Psoas muscle (tissue), 8 donors: ENCODE measurements around the gene BBLN. TPM values are rescaled to one million over a fixed set of nuclear protein-coding genes. Genes with fewer than 3 reads are reported as not detected.

Source experiments
- ATAC-seq, 4 donors: fragments of 200-7000 bp; cut with Tn5 transposase; one replicate each; pipeline ENCODE4 v1.9.1; 2020; ENCODE audit warnings: moderate library complexity in 3 of 4, mild to moderate bottlenecking in 2 of 4
- DNase-seq, 2 donors: peaks; one replicate each; pipeline ENCODE4 v3.0.0-alpha.2; 2020
- H3K27ac ChIP-seq: fragments of 200-600 bp; one replicate; pipeline ENCODE4 v1.8.0; 2022
- H3K27me3 ChIP-seq, 3 donors: fragments of 200-600 bp in 1 of 3; one replicate each; pipeline versions ENCODE4 v1.6.1 to v1.8.0; 2013 to 2022; ENCODE audit warnings: low read length in 2 of 3, mild to moderate bottlenecking in 2 of 3, moderate library complexity in 1 of 3; ENCODE audit not compliant: insufficient read depth in 3 of 3
- H3K36me3 ChIP-seq, 2 donors: fragments of 200-600 bp in 1 of 2; one replicate each; pipeline versions ENCODE4 v1.6.1 to v1.8.0; 2013 to 2022; ENCODE audit warnings: low read depth in 1 of 2, mild to moderate bottlenecking in 1 of 2, moderate library complexity in 1 of 2; ENCODE audit not compliant: insufficient read depth in 1 of 2
- H3K4me1 ChIP-seq: fragments of 200-600 bp; one replicate; pipeline ENCODE4 v1.8.0; 2022
- H3K4me3 ChIP-seq: fragments of 200-600 bp; one replicate; pipeline ENCODE4 v1.8.0; 2022; ENCODE audit warnings: mild to moderate bottlenecking
- H3K9me3 ChIP-seq: fragments of 200-600 bp; one replicate; pipeline ENCODE4 v1.8.0; 2022
- WGBS, 3 donors: extraction: QIAGEN DNeasy Blood & Tissue Kit; methylation state at CpG; one replicate each; pipeline versions ENCODE4 v1.1.6 to v1.1.7; 2013; 5-methylcytosine and 5-hydroxymethylcytosine counted together
- intact Hi-C, 2 donors: fragments of 100-400 bp; cut with DNase I; formaldehyde crosslinking; loops; one replicate each; pipeline versions ENCODE4 v1.11.0 to v1.14.2; 2022
- polyA plus RNA-seq, 3 donors: library from polyadenylated mRNA; stranded (reverse); fragments of 200-250 nt; gene quantifications; one replicate each; pipeline ENCODE4 v1.2.3, GENCODE V29; 2013
- total RNA-seq, 4 donors: library from RNA; stranded (reverse); fragmentation: NEBNext Ultra II Directional in 2 of 4; extraction: Animal tissue kit (Norgen Biotek cat#: 25700) in 2 of 4; gene quantifications; one replicate each; pipeline versions ENCODE4 v1.2.1 to v1.2.4, GENCODE V29; 2021 to 2023
- TF ChIP-seq, protein P1 (sequence below): fragments of 200-600 bp; IDR thresholded peaks from one replicate; pipeline ENCODE4 v1.8.0; 2022; ENCODE audit warnings: antibody characterized with exemption
- donor health status: healthy with polysubstance abuse.
- donor health status: DM: no; HTN: no; CAD: no; lungs with moderate emphysema.
- donor health status: Bipolar disorder and iron deficiency.
- donor health status: healthy.
- donor health status: DM: yes; HTN: yes; CAD: no.
- donor health status: DM: no; HTN: no; CAD: no.
- donor health status: DM: no; HTN: no; CAD: no.
- donor health status: DM: yes; HTN: yes; CAD: no.

BBLN gene
- total and polyA plus RNA-seq, 7 donors: 14.0 to 36.2 (median 21.3) TPM

DNA sequence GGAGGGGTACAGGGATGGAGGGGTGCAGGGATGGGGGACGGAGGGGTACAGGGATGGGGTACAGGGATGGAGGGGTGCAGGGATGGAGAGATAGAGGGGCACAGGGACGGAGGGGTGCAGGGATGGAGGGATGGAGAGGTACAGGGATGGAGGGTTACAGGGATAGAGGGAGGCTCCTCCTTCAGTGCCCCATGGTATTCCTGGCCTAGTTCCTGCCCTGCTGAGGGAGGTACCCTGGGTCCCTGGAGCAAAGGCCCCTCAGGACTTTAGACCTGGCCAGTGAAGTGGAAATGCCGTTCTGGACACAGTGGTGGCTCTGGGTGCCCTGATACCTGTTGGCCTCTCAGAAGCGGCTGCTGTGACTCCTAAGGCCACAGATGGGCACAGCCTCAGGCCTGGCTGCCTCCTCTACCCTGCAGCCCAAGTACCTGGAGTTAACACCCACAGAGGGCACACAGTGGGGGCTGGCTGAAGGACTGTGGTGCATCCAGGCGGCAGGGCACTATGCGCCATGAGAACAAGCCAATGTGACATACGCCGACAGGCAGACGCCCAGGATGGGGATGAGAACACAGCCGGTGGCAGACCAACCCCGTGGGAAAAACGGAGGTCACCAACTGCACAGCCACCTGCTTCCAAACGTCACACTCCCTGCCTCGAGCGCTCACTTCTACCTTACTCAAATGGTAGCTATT is 40.9 kb upstream of the BBLN start:
- ATAC-seq (peak in 3 of 4 donors; percentile 5 to 36 (median 15)), DNase-seq (peak; percentile 13 to 49)
- WGBS, 3 donors: 26 to 50% (median 30%) methylated on average over 14 to 15 of the region's 15 CpGs
- no peak overlapping the region for H3K27ac ChIP-seq
- no peaks in the 10 kb centered on the region for H3K9me3 ChIP-seq
- no peaks in the 10 kb centered on the region for H3K27me3 ChIP-seq
- no peak overlapping the region for H3K4me3 ChIP-seq
- TF ChIP-seq, protein P1, sequence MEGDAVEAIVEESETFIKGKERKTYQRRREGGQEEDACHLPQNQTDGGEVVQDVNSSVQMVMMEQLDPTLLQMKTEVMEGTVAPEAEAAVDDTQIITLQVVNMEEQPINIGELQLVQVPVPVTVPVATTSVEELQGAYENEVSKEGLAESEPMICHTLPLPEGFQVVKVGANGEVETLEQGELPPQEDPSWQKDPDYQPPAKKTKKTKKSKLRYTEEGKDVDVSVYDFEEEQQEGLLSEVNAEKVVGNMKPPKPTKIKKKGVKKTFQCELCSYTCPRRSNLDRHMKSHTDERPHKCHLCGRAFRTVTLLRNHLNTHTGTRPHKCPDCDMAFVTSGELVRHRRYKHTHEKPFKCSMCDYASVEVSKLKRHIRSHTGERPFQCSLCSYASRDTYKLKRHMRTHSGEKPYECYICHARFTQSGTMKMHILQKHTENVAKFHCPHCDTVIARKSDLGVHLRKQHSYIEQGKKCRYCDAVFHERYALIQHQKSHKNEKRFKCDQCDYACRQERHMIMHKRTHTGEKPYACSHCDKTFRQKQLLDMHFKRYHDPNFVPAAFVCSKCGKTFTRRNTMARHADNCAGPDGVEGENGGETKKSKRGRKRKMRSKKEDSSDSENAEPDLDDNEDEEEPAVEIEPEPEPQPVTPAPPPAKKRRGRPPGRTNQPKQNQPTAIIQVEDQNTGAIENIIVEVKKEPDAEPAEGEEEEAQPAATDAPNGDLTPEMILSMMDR: no peak
- no peaks in the 10 kb centered on the region for H3K4me1 ChIP-seq
- peaks cover 0 to 42% of the 10 kb centered on the region in 2 donors for H3K36me3 ChIP-seq
- intact Hi-C loops: loop anchor here (5.0 to 10.0 kb wide), 3 partner anchors 67 to 177 kb away; no protein-coding TSS in a partner anchor

GRCh38 chr9:128120061-128120740 is 39.9 kb upstream of the BBLN start:
- intact Hi-C loops: no loop called here
- no peaks in the 10 kb centered on the region for H3K27me3 ChIP-seq
- no peak for ATAC-seq
- H3K9me3 ChIP-seq: no peaks in the 10 kb centered on the region
- H3K4me3 ChIP-seq: no peak overlapping the region
- peaks cover 5% of the 10 kb centered on the region for H3K4me1 ChIP-seq
- peaks cover 0 to 53% of the 10 kb centered on the region in 2 donors for H3K36me3 ChIP-seq
- TF ChIP-seq, protein P1: no peak
- no peak overlapping the region for H3K27ac ChIP-seq
- DNase-seq: peak; percentile 13 to 48
- 76 to 85% (median 80%) methylated on average over 19 to 20 of the region's 20 CpGs for WGBS, 3 donors

- peaks cover 12% of the 10 kb centered on the region for H3K4me1 ChIP-seq
- intact Hi-C loops: no loop called here
- H3K27me3 ChIP-seq: no peaks in the 10 kb centered on the region
- peaks cover 0 to 58% of the 10 kb centered on the region in 2 donors for H3K36me3 ChIP-seq
- peak in 1 of 4 donors; percentile 9 for ATAC-seq
- DNase-seq: peak; percentile 9 to 54
- WGBS, 3 donors: 70 to 78% (median 73%) methylated on average over 27 to 29 of the region's 29 CpGs
- TF ChIP-seq, protein P1: no peak
- H3K4me3 ChIP-seq: no peak overlapping the region
- no peaks in the 10 kb centered on the region for H3K9me3 ChIP-seq
- no peak overlapping the region for H3K27ac ChIP-seq
These were observed 39.2 kb upstream of the BBLN start for GRCh38 chr9:128120741-128121465.

GRCh38 chr9:128121466-128121810 is 38.6 kb upstream of the BBLN start:
- Histone ChIP-seq H3K27me3 (no peaks in the 10 kb centered on the region), H3K9me3 (no peaks in the 10 kb centered on the region), H3K27ac (no peak overlapping the region), H3K36me3 (peaks cover 0 to 59% of the 10 kb centered on the region in 2 donors), H3K4me1 (peaks cover 18% of the 10 kb centered on the region), H3K4me3 (no peak overlapping the region)
- 92 to 96% (median 93%) methylated on average over 5 of the region's 5 CpGs for WGBS, 3 donors
- intact Hi-C loops: no loop called here
- ATAC-seq (no peak), DNase-seq (peak in 1 of 2 donors; percentile 0)
- TF ChIP-seq, protein P1: no peak
